ENCODE results near the gene HHAT.

The HHAT gene

GRCh38 chr1:210500831-210501230 is 172.1 kb downstream of the HHAT start:
- no peak for DNase-seq

GRCh38 chr1:210504286-210504685 is 175.6 kb downstream of the HHAT start:
- no peak for DNase-seq

- DNase-seq: no peak
Observed at GRCh38 chr1:210505601-210506496, 177.1 kb downstream of the HHAT start.

- no peak for DNase-seq
Observed at GRCh38 chr1:210506689-210507088, 178.0 kb downstream of the HHAT start.

GRCh38 chr1:210516092-210516656 is 187.5 kb downstream of the HHAT start:
- DNase-seq: no peak

- no peak for DNase-seq
Observed at GRCh38 chr1:210516697-210517459, 188.2 kb downstream of the HHAT start.

GRCh38 chr1:210523830-210524229 is 195.1 kb downstream of the HHAT start:
- DNase-seq: no peak

- DNase-seq: no peak
Observed at GRCh38 chr1:210525716-210526454, 197.2 kb downstream of the HHAT start.

- DNase-seq: no peak
Observed at GRCh38 chr1:210527091-210527490, 198.4 kb downstream of the HHAT start.

GRCh38 chr1:210531475-210532222 is 202.9 kb downstream of the HHAT start:
- no peak for DNase-seq

- no peak for DNase-seq
Observed at GRCh38 chr1:210532223-210532598, 203.5 kb downstream of the HHAT start.

GRCh38 chr1:210535761-210536160 is 207.1 kb downstream of the HHAT start:
- DNase-seq: no peak

GRCh38 chr1:210536254-210536961 is 207.7 kb downstream of the HHAT start:
- DNase-seq: no peak

- no peak for DNase-seq
Observed at GRCh38 chr1:210540288-210540687, 211.6 kb downstream of the HHAT start.

GRCh38 chr1:210541680-210542358 is 213.1 kb downstream of the HHAT start:
- no peak for DNase-seq

- DNase-seq: no peak
Observed at GRCh38 chr1:210551899-210552298, 223.2 kb downstream of the HHAT start.

GRCh38 chr1:210553711-210554110 is 225.0 kb downstream of the HHAT start:
- no peak for DNase-seq

GRCh38 chr1:210554382-210554781 is 225.7 kb downstream of the HHAT start:
- DNase-seq: no peak

- no peak for DNase-seq
Observed at GRCh38 chr1:210556475-210556874, 227.8 kb downstream of the HHAT start.

GRCh38 chr1:210557426-210558077 is 228.8 kb downstream of the HHAT start:
- no peak for DNase-seq
